Measurements from ENCODE around the gene MAST4.

GRCh38 chr5:67005737-67006499, 409.7 kb downstream of the MAST4 start:
- TF ChIP-seq CTCF (IDR thresholded peaks at IDR 0.05; ENCODE audit: insufficient read depth, low read depth, low read length) (no peak), EZH2 (IDR thresholded peaks at IDR 0.05; ENCODE audit: insufficient read depth, low read length) (no peak)
